Raji (cell line): ENCODE measurements around the gene DDX18.

Experiments used
- POLR2A ChIP-seq: IDR thresholded peaks from 2 replicates; pipeline ENCODE4 v1.6.1; 2011; ENCODE audit warnings: low read depth, low read length, control low read depth; ENCODE audit not compliant: insufficient read depth

Gene DDX18

GRCh38 chr2:117828870-117829269, 14.4 kb downstream of the DDX18 start:
- TF ChIP-seq POLR2A, result no peak

DNA sequence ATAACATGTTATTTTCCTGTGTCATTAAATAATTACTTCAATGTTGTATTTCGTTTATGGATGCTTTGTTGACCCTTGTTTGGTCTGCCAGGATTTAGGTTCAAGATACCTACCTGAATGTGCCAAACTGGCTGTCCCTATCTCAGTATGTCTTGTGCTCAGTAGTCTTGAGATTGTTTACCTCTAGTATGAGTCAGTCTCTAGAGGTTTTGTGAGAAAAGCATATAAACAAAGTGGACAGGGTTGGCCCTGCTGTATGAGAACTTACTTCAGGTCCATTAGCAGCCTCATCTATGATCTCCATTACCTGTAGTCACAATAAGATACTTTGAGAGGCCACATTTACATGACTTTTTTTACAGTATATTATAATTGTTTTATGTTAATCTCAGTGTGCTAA, 17.8 kb downstream of the DDX18 start:
- TF ChIP-seq POLR2A, result no peak

GRCh38 chr2:117832905-117833613, 18.6 kb downstream of the DDX18 start:
- no peak for TF ChIP-seq POLR2A

GRCh38 chr2:117833911-117834310, 19.4 kb downstream of the DDX18 start:
- no peak for TF ChIP-seq POLR2A

DNA sequence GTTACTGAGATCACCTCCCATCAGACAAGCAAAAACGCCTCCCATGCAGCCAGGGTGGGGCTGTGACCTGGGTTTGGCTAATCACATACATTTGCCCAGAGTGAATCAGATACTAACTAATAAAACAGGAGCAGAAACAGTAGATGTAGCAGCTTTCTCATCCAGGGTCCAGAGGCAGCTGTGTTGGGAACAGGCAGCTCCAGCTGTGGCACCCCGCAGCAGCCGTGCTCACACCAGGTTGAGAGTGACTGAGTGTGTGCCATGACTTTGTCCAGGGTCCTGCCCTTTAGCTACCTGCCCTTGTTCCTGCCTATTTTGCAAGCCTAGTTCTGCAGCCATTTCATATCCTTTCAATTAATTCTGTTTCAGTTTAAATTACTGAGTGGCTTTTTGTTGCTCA, 20.5 kb downstream of the DDX18 start:
- no peak for TF ChIP-seq POLR2A

GRCh38 chr2:117835990-117836760, 21.7 kb downstream of the DDX18 start:
- no peak for TF ChIP-seq POLR2A

- no peak for TF ChIP-seq POLR2A
These were observed 30.8 kb downstream of the DDX18 start for GRCh38 chr2:117845304-117845703.

GRCh38 chr2:117850015-117850414, 35.5 kb downstream of the DDX18 start:
- TF ChIP-seq POLR2A, result no peak

GRCh38 chr2:117850461-117850860, 36.0 kb downstream of the DDX18 start:
- TF ChIP-seq POLR2A, result no peak

- no peak for TF ChIP-seq POLR2A
These were observed 37.5 kb downstream of the DDX18 start for GRCh38 chr2:117851969-117852368.

DNA sequence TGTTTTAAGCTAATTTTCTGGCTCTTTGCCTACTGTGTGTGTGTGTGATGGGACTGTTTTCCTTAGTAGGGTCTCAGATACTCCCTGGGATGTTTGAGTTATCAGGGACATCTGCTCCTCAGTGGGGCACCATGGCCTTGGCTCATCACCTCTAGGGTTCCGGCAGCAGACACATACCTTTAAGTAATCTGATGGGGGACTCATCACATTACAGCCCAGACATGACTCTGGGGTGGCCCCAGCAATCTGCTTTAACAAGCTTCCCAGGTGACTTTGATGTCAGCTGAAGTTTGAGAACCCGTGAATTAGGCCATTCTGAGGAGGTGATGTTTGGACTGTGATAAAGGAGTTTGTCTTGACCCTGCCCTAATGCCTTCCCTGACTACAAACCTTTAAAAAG, 38.8 kb downstream of the DDX18 start:
- no peak for TF ChIP-seq POLR2A

- no peak for TF ChIP-seq POLR2A
These were observed 39.4 kb downstream of the DDX18 start for GRCh38 chr2:117853873-117854272.

- TF ChIP-seq POLR2A, result no peak
These were observed 40.1 kb downstream of the DDX18 start for GRCh38 chr2:117854610-117855009.

DNA sequence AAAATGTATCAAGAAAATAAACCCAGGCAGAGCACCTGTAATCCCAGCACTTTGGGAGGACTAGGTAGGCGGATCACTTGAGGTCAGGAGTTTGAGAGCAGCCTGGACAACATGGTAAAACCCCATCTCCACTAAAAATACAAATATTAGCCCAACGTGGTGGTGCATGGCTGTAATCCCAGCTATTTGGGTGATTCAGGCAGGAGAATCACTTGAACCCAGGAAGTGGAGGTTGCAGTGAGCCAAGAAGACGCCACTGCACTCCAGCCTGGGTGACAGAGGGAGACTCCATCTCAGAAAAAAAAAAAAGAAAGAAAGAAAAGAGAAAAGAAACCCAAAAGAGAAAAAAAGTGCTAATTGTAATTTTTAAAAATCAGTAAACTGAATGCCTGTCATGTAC, 41.4 kb downstream of the DDX18 start:
- no peak for TF ChIP-seq POLR2A

DNA sequence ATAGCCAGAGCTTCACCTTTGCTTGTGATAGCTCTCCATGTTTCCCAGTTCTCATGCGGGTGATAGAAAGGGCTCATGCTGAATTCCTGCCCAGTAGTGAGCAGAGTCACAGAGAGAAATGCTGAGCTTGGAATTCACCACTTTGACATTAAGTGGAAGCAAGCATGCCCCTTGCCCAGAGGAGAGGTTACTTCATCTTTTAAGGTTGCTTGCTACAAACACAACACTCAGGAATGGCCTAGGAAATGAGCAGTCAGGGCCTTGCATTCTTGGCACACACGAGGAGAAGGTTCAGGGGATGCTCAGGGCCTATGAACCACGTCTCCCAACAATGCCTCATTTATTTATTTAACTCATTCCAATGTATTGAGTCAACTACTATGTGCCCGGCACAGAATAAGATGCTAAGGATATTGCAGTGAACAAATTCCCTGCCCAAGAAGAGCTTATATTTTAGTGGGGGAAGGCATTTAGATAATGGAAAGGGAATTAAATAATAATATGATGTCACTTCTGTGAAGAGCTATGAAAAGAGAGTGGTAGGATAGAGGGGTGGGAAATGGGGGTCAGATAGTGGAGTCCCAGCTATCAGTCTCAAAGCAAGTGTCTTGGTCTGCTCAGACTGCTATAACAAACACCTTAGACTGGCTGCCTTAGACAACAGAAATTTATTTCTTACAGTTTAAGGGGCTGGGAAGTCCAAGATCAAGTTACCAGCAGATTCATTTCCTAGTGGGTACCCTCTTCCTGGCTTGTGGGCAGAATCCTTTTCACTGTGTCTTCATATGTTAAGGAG, 42.1 kb downstream of the DDX18 start:
- TF ChIP-seq POLR2A, result no peak

DNA sequence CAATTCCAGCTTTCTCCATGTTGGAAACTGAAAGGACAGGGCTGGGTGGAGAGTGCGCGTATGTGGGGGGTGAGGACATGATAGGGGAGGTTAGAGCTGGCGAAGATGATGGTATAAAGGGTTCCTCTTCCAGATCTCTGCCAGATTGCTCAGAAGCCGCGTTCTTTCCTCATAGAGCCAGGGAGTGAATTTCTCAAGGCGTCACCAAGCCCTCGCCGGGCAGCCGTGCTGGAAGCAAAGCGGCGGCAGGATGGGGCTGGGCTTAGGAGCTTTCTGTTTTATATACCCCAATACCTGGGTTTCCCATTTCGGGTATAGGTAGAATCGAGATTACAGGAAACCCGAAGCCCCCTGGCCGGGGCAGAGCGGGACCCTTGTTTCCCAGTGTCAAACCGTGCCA, 43.8 kb downstream of the DDX18 start:
- no peak for TF ChIP-seq POLR2A
